GM06990 (cell line): ENCODE results near the gene SULT1C2.

ENCODE experiments used
- DNase-seq: peaks from one replicate; pipeline ENCODE4 v3.0.0-alpha.2; 2011; ENCODE audit not compliant: insufficient read length; ENCODE audit errors: extremely low read depth
- H3K27me3 ChIP-seq: replicated peaks from 2 replicates; pipeline ENCODE4 v1.6.0; 2011; ENCODE audit warnings: low read length; ENCODE audit not compliant: control insufficient read depth, insufficient read depth
- H3K36me3 ChIP-seq: 2 replicates; pipeline ENCODE4 v1.5.1; 2011; ENCODE audit warnings: low read length; ENCODE audit not compliant: control insufficient read depth, insufficient read depth
- H3K4me3 ChIP-seq: replicated peaks from 2 replicates; pipeline ENCODE4 v1.5.1; 2011; ENCODE audit warnings: low read depth, mild to moderate bottlenecking, control low read depth, low read length
- CTCF ChIP-seq: IDR thresholded peaks from 2 replicates; pipeline ENCODE4 v1.5.1; 2011; ENCODE audit warnings: low read length, control low read depth, mild to moderate bottlenecking, inconsistent platforms; ENCODE audit not compliant: insufficient read depth, poor library complexity, severe bottlenecking

SULT1C2 gene

DNA sequence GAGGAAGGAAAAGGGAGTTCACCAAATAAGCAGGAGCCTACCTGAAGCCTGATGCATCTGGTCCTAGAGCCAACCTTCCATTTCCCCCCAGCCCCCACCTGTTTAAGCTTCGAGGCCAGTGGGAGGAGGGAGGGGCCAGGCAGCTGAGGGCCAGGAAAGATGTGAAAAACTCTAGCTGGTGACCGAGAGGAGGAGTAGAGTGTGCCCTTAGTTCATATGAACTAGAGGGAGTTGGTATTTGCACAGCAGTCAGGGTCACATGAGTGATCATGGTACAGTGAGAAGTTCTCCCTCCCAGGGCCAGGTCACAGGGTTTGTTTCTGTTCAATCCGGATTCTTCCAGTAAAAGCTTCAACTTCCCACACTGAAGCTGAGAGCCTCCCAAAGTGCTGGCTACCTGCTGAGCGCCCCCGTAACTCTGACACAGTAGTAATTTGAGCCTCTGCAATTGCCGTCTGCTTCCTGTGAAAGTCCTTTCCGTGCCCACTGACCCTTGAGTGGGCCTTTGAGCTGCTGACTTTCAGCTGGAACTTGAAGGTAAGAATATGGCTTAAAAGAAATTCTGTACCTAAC lies at the start of gene SULT1C2:
SULT1C2 (plus strand) TSS at position 362 of the 573 bp plus-strand sequence. CDS start 4,773 bp downstream, outside the sequence.
- DNase-seq: no peak
- no peaks in the 10 kb centered on the region for H3K27me3 ChIP-seq
- no peak within 1 kb of the TSS for H3K4me3 ChIP-seq
- TF ChIP-seq CTCF: no peak
- H3K36me3 ChIP-seq: no peaks in the 10 kb centered on the region

DNA sequence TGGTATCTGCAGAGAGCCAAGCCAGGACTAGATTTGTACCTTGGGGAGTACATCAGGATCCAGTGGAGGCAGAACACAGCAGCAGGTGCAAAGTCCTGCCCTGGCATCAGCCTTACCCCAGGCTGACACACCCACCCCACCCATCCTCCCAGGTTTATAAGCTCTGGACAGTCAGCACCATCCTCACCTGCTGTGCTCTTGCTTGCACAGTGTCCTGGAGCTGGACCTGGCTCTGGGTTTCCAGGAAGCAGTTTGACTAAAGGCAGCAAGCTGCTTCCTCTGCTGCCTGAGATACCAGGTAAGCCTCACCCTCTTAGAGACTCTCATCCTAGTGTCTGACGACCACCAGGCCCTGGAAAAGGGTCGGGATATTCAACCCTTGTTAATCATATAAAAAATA lies 48.9 kb upstream of the SULT1C2 start, which contains the start of gene SULT1C3:
SULT1C3 (plus strand) TSS at position 183 of the 400 bp plus-strand sequence. CDS start 7,227 bp downstream, outside the sequence.
- Histone ChIP-seq H3K4me3 (no peak within 1 kb of the TSS), H3K27me3 (no peaks in the 10 kb centered on the region), H3K36me3 (no peaks in the 10 kb centered on the region)
- no peak for DNase-seq
- TF ChIP-seq CTCF: no peak

- no peak for DNase-seq
Measured at GRCh38 chr2:108240966-108241365, 47.7 kb upstream of the SULT1C2 start.

GRCh38 chr2:108243566-108243965 lies 45.1 kb upstream of the SULT1C2 start:
- no peaks in the 10 kb centered on the region for H3K27me3 ChIP-seq
- no peak for TF ChIP-seq CTCF
- DNase-seq: no peak

More at GRCh38 chr2:108240966-108241365, 47.7 kb upstream of the SULT1C2 start:
- no peak for TF ChIP-seq CTCF
- Histone ChIP-seq H3K27me3 (no peaks in the 10 kb centered on the region), H3K4me3 (no peak overlapping the region), H3K36me3 (no peaks in the 10 kb centered on the region)

DNA sequence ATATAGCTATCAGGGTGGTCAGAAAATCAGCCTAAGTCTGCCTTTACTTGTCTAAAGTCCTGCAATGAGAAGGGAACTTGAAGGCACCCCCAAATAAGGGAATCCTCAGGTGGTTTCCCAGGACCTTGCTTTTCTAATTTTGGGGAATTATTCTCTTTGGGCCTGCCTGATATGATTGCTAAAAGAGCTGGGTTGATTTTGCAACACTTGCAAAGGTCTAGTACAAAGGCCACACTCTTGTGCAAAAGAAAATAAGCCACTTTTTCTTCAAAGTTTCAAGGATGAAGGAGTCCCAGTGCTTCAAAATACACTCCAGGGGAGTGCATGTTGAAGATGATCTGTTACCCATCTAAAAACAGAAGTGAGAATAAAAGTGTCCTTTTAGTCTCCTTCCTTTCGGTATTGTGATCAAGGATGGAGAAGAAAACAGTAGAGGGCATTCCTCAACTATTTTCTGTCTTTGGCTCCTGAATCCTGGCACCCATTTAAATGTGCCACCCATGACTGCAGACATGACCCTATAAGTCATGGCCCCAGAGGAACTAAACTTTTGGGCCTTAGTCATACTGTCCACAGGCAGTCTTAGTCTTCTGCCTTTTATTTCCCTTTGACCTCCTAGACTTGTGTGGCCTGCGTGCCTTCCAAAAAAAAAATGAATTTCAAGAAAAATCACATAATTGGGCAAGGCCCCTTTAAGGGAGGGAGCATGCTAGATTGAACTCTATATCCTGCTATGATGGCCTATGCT lies 43.9 kb upstream of the SULT1C2 start:
- H3K27me3 ChIP-seq: no peaks in the 10 kb centered on the region
- H3K36me3 ChIP-seq: no peaks in the 10 kb centered on the region
- no peak for TF ChIP-seq CTCF
- no peak for DNase-seq
- no peak overlapping the region for H3K4me3 ChIP-seq

More at GRCh38 chr2:108243566-108243965, 45.1 kb upstream of the SULT1C2 start:
- Histone ChIP-seq H3K4me3 (no peak overlapping the region), H3K36me3 (no peaks in the 10 kb centered on the region)
